Endothelial cell of umbilical vein (primary cell): ENCODE data around the gene KRT77.

Source experiments
- EZH2 ChIP-seq: IDR thresholded peaks from 2 replicates; pipeline ENCODE4 v1.6.1; 2012; ENCODE audit warnings: borderline replicate concordance, low read depth, mild to moderate bottlenecking, moderate library complexity, low read length, inconsistent platforms; ENCODE audit not compliant: severe bottlenecking
- GATA2 ChIP-seq: IDR thresholded peaks from 2 replicates; pipeline ENCODE4 v1.7.0; 2011; ENCODE audit warnings: low read depth, mild to moderate bottlenecking, moderate library complexity, mixed read lengths, low read length; ENCODE audit not compliant: insufficient read length, insufficient read depth
- JUN ChIP-seq: IDR thresholded peaks from 2 replicates; pipeline ENCODE4 v1.6.1; 2011; ENCODE audit warnings: borderline replicate concordance, low read depth; ENCODE audit not compliant: insufficient read length, insufficient read depth
- MAX ChIP-seq: IDR thresholded peaks from 2 replicates; pipeline ENCODE4 v1.6.1; 2011; ENCODE audit not compliant: insufficient read depth, insufficient read length
- MYC ChIP-seq: IDR thresholded peaks from one replicate; pipeline ENCODE4 v1.6.1; 2011; ENCODE audit warnings: mild to moderate bottlenecking, low read depth, low read length
- POLR2A ChIP-seq: IDR thresholded peaks from 2 replicates; pipeline ENCODE4 v1.6.1; 2012; ENCODE audit warnings: low read depth, mild to moderate bottlenecking, control low read depth, low read length
- POLR2AphosphoS5 ChIP-seq: IDR thresholded peaks from 2 replicates; pipeline ENCODE4 v1.6.1; 2012; ENCODE audit warnings: low read depth, mild to moderate bottlenecking, control low read depth, low read length, moderate library complexity; ENCODE audit not compliant: insufficient read depth
- TF ChIP-seq, protein P1 (sequence below), 2 donors: IDR thresholded peaks; 1 replicate in 1 of 2; 2 replicates in 1 of 2; pipeline ENCODE4 v1.5.1; 2011; ENCODE audit warnings: low read length in 2 of 2, mild to moderate bottlenecking in 2 of 2, moderate library complexity in 2 of 2, control low read depth in 1 of 2, inconsistent platforms in 1 of 2, low read depth in 1 of 2; ENCODE audit not compliant: insufficient read depth in 1 of 2; ENCODE audit errors: extremely low read depth in 1 of 2

GRCh38 chr12:52672321-52672933, 30.9 kb downstream of the KRT77 start:
- TF ChIP-seq POLR2A (no peak), EZH2 (no peak), POLR2AphosphoS5 (no peak), MYC (no peak), MAX (no peak), JUN (no peak), GATA2 (no peak)
- TF ChIP-seq, protein P1, sequence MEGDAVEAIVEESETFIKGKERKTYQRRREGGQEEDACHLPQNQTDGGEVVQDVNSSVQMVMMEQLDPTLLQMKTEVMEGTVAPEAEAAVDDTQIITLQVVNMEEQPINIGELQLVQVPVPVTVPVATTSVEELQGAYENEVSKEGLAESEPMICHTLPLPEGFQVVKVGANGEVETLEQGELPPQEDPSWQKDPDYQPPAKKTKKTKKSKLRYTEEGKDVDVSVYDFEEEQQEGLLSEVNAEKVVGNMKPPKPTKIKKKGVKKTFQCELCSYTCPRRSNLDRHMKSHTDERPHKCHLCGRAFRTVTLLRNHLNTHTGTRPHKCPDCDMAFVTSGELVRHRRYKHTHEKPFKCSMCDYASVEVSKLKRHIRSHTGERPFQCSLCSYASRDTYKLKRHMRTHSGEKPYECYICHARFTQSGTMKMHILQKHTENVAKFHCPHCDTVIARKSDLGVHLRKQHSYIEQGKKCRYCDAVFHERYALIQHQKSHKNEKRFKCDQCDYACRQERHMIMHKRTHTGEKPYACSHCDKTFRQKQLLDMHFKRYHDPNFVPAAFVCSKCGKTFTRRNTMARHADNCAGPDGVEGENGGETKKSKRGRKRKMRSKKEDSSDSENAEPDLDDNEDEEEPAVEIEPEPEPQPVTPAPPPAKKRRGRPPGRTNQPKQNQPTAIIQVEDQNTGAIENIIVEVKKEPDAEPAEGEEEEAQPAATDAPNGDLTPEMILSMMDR (IDR thresholded peaks at IDR 0.05; ENCODE audit: extremely low read depth in 1 of 2, insufficient read depth in 1 of 2, low read depth in 1 of 2, low read length in 2 of 2): no peak
